Measurements from ENCODE around the gene HSPB3. TPM values are rescaled to one million over a fixed set of nuclear protein-coding genes. Genes with fewer than 3 reads are reported as not detected.

HSPB3 gene
- total and polyA plus RNA-seq, 2 donors (not counting 1 experiment from before 2014, with no cell fraction given), result 18.6 to 21.1 TPM

- Histone ChIP-seq H3K27ac (ENCODE audit: insufficient read depth, low read length) (peak overlapping the region; percentile 68), H3K9ac (ENCODE audit: insufficient read depth, low read length) (no peak overlapping the region), H3K4me2 (ENCODE audit: extremely low read depth, insufficient read depth, low read length) (peak overlapping the region; percentile 76), H3K4me3 (replicated peaks in 1 of 4; ENCODE audit: control extremely low read depth in 1 of 4, insufficient read depth in 1 of 4, low read depth in 3 of 4, low read length in 4 of 4) (peak overlapping the region; percentile 4 to 47 (median 27)), H3K79me2 (ENCODE audit: control insufficient read depth, insufficient read depth, low read length) (no peaks in the 10 kb centered on the region), H3K27me3 (ENCODE audit: control insufficient read depth, insufficient read depth, low read length) (no peaks in the 10 kb centered on the region), H3K4me1 (ENCODE audit: control insufficient read depth, extremely low read depth, insufficient read depth, low read length) (peaks cover 3% of the 10 kb centered on the region), H2AFZ (ENCODE audit: low read length) (peak overlapping the region; percentile 1), H4K20me1 (ENCODE audit: control insufficient read depth, extremely low read depth, insufficient read depth, low read length) (no peaks in the 10 kb centered on the region), H3K9me3 (ENCODE audit: control insufficient read depth, insufficient read depth, low read depth, low read length) (no peaks in the 10 kb centered on the region), H3K36me3 (ENCODE audit: control insufficient read depth, insufficient read depth, low read length) (no peaks in the 10 kb centered on the region)
- TF ChIP-seq EZH2 (IDR thresholded peaks at IDR 0.05; ENCODE audit: low read length, missing control alignments), result no peak
- no peak for TF ChIP-seq CTCF (conservative IDR thresholded peaks at IDR 0.05 in 1 of 2, IDR thresholded peaks at IDR 0.05 in 1 of 2; ENCODE audit: low read depth in 1 of 2, low read length in 2 of 2)
- DNase-seq (ENCODE audit: low read depth in 2 of 2), result peak in 1 of 2 donors; percentile 16
These were observed 14.1 kb downstream of the HSPB3 start for GRCh38 chr5:54469622-54470021.

GRCh38 chr5:54470128-54470527 lies 14.6 kb downstream of the HSPB3 start:
- no peak for TF ChIP-seq CTCF (conservative IDR thresholded peaks at IDR 0.05 in 1 of 2, IDR thresholded peaks at IDR 0.05 in 1 of 2; ENCODE audit: low read depth in 1 of 2, low read length in 2 of 2)
- no peak for TF ChIP-seq EZH2 (IDR thresholded peaks at IDR 0.05; ENCODE audit: low read length, missing control alignments)
- no peak overlapping the region for H2AFZ ChIP-seq (ENCODE audit: low read length)

GRCh38 chr5:54470677-54471076 lies 15.2 kb downstream of the HSPB3 start:
- Histone ChIP-seq H3K27ac (ENCODE audit: insufficient read depth, low read length) (peak overlapping the region; percentile 38), H4K20me1 (ENCODE audit: control insufficient read depth, extremely low read depth, insufficient read depth, low read length) (no peaks in the 10 kb centered on the region), H3K27me3 (ENCODE audit: control insufficient read depth, insufficient read depth, low read length) (no peaks in the 10 kb centered on the region), H2AFZ (ENCODE audit: low read length) (no peak overlapping the region), H3K4me1 (ENCODE audit: control insufficient read depth, extremely low read depth, insufficient read depth, low read length) (peaks cover 3% of the 10 kb centered on the region), H3K36me3 (ENCODE audit: control insufficient read depth, insufficient read depth, low read length) (no peaks in the 10 kb centered on the region), H3K4me2 (ENCODE audit: extremely low read depth, insufficient read depth, low read length) (peak overlapping the region; percentile 76), H3K9ac (ENCODE audit: insufficient read depth, low read length) (no peak overlapping the region), H3K9me3 (ENCODE audit: control insufficient read depth, insufficient read depth, low read depth, low read length) (no peaks in the 10 kb centered on the region), H3K79me2 (ENCODE audit: control insufficient read depth, insufficient read depth, low read length) (no peaks in the 10 kb centered on the region), H3K4me3 (replicated peaks in 1 of 4; ENCODE audit: control extremely low read depth in 1 of 4, insufficient read depth in 1 of 4, low read depth in 3 of 4, low read length in 4 of 4) (peak overlapping the region in 1 of 4 experiments; percentile 47)
- TF ChIP-seq CTCF (conservative IDR thresholded peaks at IDR 0.05 in 1 of 2, IDR thresholded peaks at IDR 0.05 in 1 of 2; ENCODE audit: low read depth in 1 of 2, low read length in 2 of 2), result no peak
- TF ChIP-seq EZH2 (IDR thresholded peaks at IDR 0.05; ENCODE audit: low read length, missing control alignments), result no peak
- peak; percentile 69 to 70 for DNase-seq (ENCODE audit: low read depth in 2 of 2)

More at GRCh38 chr5:54470128-54470527, 14.6 kb downstream of the HSPB3 start:
- peaks cover 3% of the 10 kb centered on the region for H3K4me1 ChIP-seq (ENCODE audit: control insufficient read depth, extremely low read depth, insufficient read depth, low read length)
- peak overlapping the region; percentile 68 for H3K27ac ChIP-seq (ENCODE audit: insufficient read depth, low read length)
- no peak overlapping the region for H3K9ac ChIP-seq (ENCODE audit: insufficient read depth, low read length)
- peak overlapping the region; percentile 76 for H3K4me2 ChIP-seq (ENCODE audit: extremely low read depth, insufficient read depth, low read length)
- peak; percentile 28 to 50 for DNase-seq (ENCODE audit: low read depth in 2 of 2)
- H3K9me3 ChIP-seq (ENCODE audit: control insufficient read depth, insufficient read depth, low read depth, low read length), result no peaks in the 10 kb centered on the region
- H4K20me1 ChIP-seq (ENCODE audit: control insufficient read depth, extremely low read depth, insufficient read depth, low read length), result no peaks in the 10 kb centered on the region
- no peaks in the 10 kb centered on the region for H3K79me2 ChIP-seq (ENCODE audit: control insufficient read depth, insufficient read depth, low read length)
- H3K36me3 ChIP-seq (ENCODE audit: control insufficient read depth, insufficient read depth, low read length), result no peaks in the 10 kb centered on the region
- peak overlapping the region; percentile 4 to 47 (median 27) for H3K4me3 ChIP-seq (replicated peaks in 1 of 4; ENCODE audit: control extremely low read depth in 1 of 4, insufficient read depth in 1 of 4, low read depth in 3 of 4, low read length in 4 of 4)
- no peaks in the 10 kb centered on the region for H3K27me3 ChIP-seq (ENCODE audit: control insufficient read depth, insufficient read depth, low read length)
